Measurements from ENCODE around the gene GNAQ. TPM values are rescaled to one million over a fixed set of nuclear protein-coding genes. Genes with fewer than 3 reads are reported as not detected.

Gene GNAQ
- total and polyA plus RNA-seq, 2 experiments from 2014 or later, result 25.7 to 47.9 TPM

- Histone ChIP-seq H3K27me3 (no peaks in the 10 kb centered on the region), H3K36me3 (replicated peaks; ENCODE audit: insufficient read depth, low read depth) (no peaks in the 10 kb centered on the region), H3K9me2 (replicated peaks; ENCODE audit: insufficient read depth) (no peaks in the 10 kb centered on the region), H3K79me2 (peaks cover 87% of the 10 kb centered on the region), H3K4me3 (no peak overlapping the region), H2AFZ (no peak overlapping the region), H3K4me2 (peak overlapping the region; percentile 21), H3K4me1 (ENCODE audit: insufficient read depth) (peaks cover 39% of the 10 kb centered on the region), H3K9me3 (ENCODE audit: low read depth) (no peaks in the 10 kb centered on the region), H4K20me1 (ENCODE audit: insufficient read depth, poor library complexity, severe bottlenecking) (peaks cover 39% of the 10 kb centered on the region), H3K27ac (no peak overlapping the region)
- TF ChIP-seq EZH2 (IDR thresholded peaks at IDR 0.05; ENCODE audit: borderline replicate concordance) (no peak), EZH2phosphoT487 (IDR thresholded peaks at IDR 0.05; ENCODE audit: low read depth, severe bottlenecking, unreplicated experiment) (no peak)
- TF ChIP-seq, protein P1, sequence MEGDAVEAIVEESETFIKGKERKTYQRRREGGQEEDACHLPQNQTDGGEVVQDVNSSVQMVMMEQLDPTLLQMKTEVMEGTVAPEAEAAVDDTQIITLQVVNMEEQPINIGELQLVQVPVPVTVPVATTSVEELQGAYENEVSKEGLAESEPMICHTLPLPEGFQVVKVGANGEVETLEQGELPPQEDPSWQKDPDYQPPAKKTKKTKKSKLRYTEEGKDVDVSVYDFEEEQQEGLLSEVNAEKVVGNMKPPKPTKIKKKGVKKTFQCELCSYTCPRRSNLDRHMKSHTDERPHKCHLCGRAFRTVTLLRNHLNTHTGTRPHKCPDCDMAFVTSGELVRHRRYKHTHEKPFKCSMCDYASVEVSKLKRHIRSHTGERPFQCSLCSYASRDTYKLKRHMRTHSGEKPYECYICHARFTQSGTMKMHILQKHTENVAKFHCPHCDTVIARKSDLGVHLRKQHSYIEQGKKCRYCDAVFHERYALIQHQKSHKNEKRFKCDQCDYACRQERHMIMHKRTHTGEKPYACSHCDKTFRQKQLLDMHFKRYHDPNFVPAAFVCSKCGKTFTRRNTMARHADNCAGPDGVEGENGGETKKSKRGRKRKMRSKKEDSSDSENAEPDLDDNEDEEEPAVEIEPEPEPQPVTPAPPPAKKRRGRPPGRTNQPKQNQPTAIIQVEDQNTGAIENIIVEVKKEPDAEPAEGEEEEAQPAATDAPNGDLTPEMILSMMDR (IDR thresholded peaks at IDR 0.05; ENCODE audit: poor library complexity), result no peak
- DNase-seq (ENCODE audit: low spot score), result no peak
Observed at GRCh38 chr9:78026947-78027346, 4.7 kb downstream of the GNAQ start.

- Histone ChIP-seq H4K20me1 (ENCODE audit: insufficient read depth, poor library complexity, severe bottlenecking) (peaks cover 44% of the 10 kb centered on the region), H3K4me2 (peak overlapping the region; percentile 21), H3K4me3 (no peak overlapping the region), H3K4me1 (ENCODE audit: insufficient read depth) (peaks cover 39% of the 10 kb centered on the region), H3K36me3 (replicated peaks; ENCODE audit: insufficient read depth, low read depth) (no peaks in the 10 kb centered on the region), H3K27me3 (no peaks in the 10 kb centered on the region), H3K9me2 (replicated peaks; ENCODE audit: insufficient read depth) (no peaks in the 10 kb centered on the region), H3K79me2 (peaks cover 92% of the 10 kb centered on the region), H3K9me3 (ENCODE audit: low read depth) (no peaks in the 10 kb centered on the region), H2AFZ (no peak overlapping the region), H3K27ac (no peak overlapping the region)
- no peak for DNase-seq (ENCODE audit: low spot score)
- TF ChIP-seq EZH2phosphoT487 (IDR thresholded peaks at IDR 0.05; ENCODE audit: low read depth, severe bottlenecking, unreplicated experiment) (no peak), EZH2 (IDR thresholded peaks at IDR 0.05; ENCODE audit: borderline replicate concordance) (no peak)
- TF ChIP-seq, protein P1 (IDR thresholded peaks at IDR 0.05; ENCODE audit: poor library complexity), result no peak
- 100% methylated on average over 1 of the region's 1 CpG for WGBS (ENCODE audit: low lambda C conversion rate, missing lambda C conversion rate)
Observed at GRCh38 chr9:78026416-78026815, 5.2 kb downstream of the GNAQ start.

DNA sequence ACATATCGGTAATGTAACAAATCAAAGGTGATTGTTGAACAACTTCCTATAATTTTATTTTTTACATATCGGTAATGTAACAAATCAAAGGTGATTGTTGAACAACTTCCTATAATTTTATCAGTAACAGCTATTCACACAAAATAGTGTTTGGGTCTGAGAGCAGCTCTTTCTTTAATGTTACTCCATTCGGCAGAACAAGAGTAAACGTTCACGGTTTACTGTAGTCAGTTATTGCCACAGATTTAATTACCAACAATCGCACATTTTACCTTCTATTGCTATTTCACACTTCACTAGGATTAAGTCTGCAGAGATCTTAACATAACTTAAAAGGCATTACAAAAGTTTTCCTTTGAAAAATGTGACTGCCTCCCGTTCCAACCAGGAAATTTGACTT lies 6.4 kb downstream of the GNAQ start:
- H3K79me2 ChIP-seq, result peaks cover 99% of the 10 kb centered on the region
- H2AFZ ChIP-seq, result no peak overlapping the region
- WGBS (ENCODE audit: low lambda C conversion rate, missing lambda C conversion rate), result 80% methylated on average over 7 of the region's 7 CpGs
- TF ChIP-seq, protein P1 (IDR thresholded peaks at IDR 0.05; ENCODE audit: poor library complexity), result no peak
- no peak for TF ChIP-seq EZH2 (IDR thresholded peaks at IDR 0.05; ENCODE audit: borderline replicate concordance)
- no peak for TF ChIP-seq EZH2phosphoT487 (IDR thresholded peaks at IDR 0.05; ENCODE audit: low read depth, severe bottlenecking, unreplicated experiment)
- H3K36me3 ChIP-seq (replicated peaks; ENCODE audit: insufficient read depth, low read depth), result no peaks in the 10 kb centered on the region
- no peak overlapping the region for H3K4me3 ChIP-seq
- H3K27me3 ChIP-seq, result no peaks in the 10 kb centered on the region
- peaks cover 49% of the 10 kb centered on the region for H4K20me1 ChIP-seq (ENCODE audit: insufficient read depth, poor library complexity, severe bottlenecking)
- no peaks in the 10 kb centered on the region for H3K9me3 ChIP-seq (ENCODE audit: low read depth)
- no peaks in the 10 kb centered on the region for H3K9me2 ChIP-seq (replicated peaks; ENCODE audit: insufficient read depth)
- H3K27ac ChIP-seq, result no peak overlapping the region
- no peak overlapping the region for H3K4me2 ChIP-seq
- peaks cover 39% of the 10 kb centered on the region for H3K4me1 ChIP-seq (ENCODE audit: insufficient read depth)
- no peak for DNase-seq (ENCODE audit: low spot score)
